Measurements from ENCODE around the gene SULT2A1.
"Not testable (repeated sequence)": the region's sequence is repeated elsewhere in the genome, so short reads cannot be mapped to it uniquely, and the experiment has no call there.

The SULT2A1 gene, protein sequence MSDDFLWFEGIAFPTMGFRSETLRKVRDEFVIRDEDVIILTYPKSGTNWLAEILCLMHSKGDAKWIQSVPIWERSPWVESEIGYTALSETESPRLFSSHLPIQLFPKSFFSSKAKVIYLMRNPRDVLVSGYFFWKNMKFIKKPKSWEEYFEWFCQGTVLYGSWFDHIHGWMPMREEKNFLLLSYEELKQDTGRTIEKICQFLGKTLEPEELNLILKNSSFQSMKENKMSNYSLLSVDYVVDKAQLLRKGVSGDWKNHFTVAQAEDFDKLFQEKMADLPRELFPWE

DNA sequence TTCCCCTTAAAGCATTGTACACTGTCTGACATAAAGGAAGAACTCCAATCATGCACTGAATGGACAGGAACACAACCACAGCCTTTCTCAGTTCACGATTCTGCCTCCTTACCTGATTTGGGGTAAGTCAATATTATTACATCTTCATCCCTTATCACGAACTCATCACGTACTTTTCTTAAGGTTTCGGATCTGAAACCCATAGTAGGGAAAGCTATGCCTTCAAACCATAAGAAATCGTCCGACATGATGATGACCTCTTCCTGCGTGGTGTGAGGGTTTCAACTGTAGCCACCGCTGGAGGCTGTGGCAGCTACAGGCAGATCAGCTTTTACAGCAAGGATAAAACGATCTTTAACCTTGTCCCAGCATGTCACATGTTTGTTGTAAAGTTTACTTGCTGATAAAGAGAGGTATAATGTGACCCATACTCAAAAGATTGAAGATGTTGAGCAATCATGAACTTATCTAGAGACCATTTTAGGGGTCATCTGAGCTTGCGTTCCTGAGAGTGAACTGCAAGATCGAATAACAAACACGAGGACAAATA is at the start of gene SULT2A1:
Gene SULT2A1, minus strand, starts transcription at position 306 of the 550 bp plus-strand sequence. Its CDS starts 58 bp downstream, at position 248.
- no peak for DNase-seq

DNA sequence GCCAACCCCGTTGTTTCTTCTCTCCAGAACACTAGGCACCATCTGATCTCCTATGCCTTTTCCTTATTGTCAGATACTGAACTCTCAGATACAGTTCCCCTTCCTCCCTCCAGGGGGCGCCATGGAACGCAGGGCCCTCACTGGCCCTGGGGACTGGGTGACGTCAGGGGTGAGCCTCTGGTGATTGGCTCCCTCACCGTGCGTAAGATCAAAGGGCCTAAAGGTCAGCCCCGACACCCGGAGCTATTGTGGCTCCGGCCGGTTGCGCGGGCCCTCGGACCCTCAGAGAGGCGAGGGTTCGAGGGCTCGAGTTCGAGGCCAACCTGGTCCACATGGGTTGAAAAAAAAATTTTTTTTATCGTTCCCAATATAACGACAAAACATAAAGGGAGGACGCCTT is 42.5 kb upstream of the SULT2A1 start:
- not testable (repeated sequence) for DNase-seq

DNA sequence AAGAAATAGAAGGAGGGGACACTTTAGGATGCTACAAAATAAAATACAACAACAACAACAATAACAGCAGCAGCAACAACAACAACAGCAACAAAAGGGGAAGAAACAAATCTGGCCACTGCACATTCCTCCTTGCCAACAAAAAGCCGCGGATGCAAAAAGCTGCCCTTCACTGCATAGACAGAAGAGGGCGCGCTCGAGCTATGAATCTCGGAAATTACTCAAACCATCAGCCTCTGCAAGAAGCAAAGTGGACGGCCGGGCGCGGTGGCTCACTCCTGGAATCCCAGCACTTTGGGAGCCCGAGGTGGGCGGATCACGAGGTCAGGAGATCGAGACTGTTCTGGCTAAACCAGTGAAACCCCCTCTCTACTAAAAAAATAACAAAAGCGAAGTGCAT is 34.0 kb upstream of the SULT2A1 start:
- DNase-seq: not testable (repeated sequence)

DNA sequence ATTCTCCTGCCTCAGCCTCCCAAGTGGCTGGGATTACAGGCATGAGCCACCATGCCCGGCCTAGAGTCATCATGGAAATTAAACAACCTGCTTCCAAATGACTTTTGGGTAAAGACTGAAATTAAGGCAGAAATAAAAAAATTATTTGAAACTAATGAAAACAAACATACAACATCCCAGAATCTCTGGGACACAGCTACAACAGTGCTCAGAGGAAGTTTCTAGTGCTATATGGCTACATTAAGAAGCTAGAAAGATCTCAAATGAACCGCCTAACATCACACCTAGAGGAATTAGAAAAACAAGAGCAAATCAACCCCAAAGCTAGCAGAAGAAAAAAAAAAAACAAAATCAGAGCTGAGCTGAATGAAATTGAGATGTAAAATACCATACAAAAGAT is 24.1 kb upstream of the SULT2A1 start:
- not testable (repeated sequence) for DNase-seq

DNA sequence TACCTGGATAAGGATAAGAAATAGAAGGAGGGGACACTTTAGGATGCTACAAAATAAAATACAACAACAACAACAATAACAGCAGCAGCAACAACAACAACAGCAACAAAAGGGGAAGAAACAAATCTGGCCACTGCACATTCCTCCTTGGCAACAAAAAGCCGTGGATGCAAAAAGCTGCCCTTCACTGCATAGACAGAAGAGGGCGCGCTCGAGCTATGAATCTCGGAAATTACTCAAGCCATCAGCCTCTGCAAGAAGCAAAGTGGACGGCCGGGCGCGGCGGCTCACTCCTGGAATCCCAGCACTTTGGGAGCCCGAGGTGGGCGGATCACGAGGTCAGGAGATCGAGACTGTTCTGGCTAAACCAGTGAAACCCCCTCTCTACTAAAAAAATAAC is 23.2 kb upstream of the SULT2A1 start:
- not testable (repeated sequence) for DNase-seq

DNA sequence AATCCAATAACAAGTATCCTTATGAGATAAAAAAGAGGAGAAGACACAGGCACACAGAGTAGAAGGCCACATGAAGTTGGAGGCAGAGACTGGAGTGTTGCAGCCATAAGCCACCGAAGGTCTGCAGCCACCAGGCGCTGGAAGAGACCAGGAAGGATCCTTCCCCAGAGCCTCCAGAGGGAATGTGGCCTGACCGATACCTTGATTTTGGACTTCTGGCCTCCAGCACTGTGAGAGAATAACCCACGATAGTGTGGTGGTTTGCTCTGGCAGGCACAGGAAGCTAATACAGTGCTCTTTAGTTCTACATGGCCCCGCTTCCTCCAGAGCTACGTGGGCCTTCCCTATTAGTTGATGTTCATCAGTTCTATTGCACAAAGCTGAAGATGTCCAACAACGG is 15.3 kb upstream of the SULT2A1 start:
- no peak for DNase-seq

DNA sequence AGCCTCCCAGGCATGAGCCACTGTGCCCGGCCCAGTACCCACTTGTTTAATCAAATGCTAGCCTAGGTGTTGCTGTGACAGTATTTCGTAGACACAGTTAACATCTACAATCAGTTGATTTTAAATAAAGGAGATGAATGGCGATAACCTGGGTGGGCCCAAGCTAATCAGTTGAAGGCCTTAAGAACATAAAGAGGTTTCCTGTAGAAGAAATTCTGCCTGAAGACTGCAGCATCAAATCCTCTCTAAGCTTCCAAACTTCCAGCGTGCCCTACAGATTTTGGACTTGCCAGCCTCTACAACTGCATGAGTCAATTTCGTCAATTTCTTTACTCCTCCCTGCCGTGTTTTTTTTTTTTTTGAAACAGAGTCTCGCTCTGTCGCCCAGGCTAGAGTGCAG is 13.2 kb upstream of the SULT2A1 start:
- DNase-seq: no peak

DNA sequence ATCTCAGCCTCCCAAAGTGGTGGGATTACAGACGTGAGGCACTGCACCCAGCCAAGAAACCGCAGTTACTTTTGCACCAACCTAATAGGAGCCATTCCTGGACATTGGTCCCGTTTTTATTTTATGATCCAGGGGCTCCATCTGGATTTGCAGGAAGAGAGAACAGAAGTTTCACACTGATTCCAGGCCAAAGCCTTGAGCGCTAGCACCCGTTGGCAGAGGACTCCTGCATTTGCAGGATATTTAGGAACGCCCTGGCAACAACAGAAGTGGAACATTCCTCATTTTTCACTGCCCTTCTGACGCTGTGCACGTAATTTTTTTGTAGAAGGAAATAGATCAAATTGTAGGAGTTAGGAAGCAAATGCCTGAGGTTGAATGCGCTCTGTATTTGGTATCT is 11.7 kb upstream of the SULT2A1 start:
- no peak for DNase-seq

DNA sequence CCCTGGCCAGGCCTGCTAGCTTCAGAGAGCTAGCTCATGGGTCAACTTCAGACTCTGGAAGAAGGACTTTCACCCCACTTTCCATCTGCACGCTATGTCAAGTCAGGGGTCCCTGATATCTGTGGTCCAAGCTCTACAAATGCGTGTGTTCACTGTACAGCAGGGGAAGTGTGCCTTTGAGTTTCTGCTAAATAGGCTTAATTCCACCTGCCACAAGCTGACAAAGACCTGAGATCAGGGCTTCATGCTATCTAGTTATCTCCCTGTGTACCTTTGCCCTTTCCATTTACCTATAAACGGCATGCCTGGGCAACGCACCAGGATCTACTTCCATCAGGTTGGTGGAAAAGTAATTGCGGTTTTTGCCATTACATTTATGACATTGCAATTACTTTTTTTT is 10.7 kb upstream of the SULT2A1 start:
- no peak for DNase-seq

DNA sequence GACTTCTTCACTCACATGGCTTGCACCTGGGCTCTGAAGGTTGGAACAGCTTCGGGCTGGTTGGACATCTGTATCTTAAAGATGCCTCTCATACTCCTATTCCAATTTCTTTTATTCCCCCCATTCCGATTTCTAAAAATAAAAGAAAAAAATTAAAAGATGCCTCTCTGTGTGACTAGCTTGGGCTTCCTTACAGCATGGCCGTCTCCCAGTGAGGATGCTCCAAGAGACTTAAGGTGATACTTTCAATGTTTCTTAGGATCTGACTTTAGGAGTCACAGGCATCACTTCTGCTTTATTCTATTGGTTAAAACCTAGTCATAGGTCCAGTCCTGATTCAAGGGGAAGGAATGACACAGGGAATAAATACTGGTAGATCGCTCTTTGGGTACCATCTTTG is 9.9 kb upstream of the SULT2A1 start:
- no peak for DNase-seq

DNA sequence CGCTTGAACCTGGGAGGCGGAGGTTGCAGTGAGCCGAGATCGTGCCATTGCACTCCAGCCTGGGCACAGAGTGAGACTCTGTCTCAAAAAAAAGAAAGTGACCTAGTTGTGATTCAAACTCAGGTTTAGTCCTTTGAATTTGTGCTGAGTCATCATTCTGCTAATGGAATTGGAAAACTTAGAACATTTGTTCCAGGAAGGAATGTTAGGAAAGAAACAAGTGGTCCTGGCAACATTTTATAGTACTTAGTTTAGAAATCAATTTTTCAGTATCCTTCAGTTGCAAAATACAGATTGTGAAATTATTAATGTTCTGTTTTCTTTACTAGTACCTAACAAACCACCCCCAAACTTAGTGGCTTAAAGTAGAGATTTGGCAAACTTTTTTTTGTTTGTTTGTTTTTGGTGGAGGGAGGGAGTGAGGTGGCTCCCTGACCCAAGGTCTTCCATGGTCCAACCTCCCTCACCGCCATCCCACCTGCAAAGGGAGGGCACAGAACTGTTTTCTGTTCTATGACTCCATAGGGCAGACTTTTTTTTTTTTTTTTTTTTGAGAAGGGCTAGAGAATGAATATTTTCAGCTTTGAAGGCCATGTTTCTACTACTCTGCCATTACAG is 9.2 kb upstream of the SULT2A1 start:
- no peak for DNase-seq

DNA sequence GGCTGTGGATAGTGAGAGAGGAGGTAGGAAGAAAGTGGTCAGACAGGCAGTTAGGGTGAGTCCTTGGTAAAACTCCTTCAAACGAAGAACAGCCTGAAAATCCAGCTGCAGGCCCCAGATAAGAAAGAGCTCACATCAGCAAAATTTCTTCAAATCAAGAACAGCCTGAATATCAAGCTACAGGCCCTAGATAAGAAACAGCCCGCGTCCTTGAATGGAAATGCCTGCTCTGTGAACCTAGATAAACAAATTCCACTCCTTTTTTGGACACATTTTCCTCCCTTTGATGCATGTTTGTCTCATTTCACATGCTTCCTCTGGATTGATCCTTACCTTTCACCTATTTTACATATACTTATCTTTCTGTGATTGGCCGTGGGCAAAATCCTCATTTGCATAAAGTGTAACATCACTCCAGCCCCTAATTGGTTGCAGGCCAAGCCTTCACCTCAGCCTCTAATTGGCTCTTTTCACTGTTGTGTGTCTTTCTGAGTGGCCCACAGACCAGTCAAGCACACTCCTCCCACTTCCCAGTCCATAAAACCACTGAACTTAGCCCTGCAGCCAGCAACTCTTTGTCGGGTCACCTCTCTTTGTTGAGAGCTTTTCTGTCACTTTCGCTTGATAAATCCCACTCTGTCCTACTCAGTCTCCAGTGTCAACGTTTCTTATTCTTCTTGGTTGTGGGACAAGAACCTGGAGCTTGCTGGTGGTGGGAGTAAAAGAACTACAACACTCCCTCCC is 6.0 kb upstream of the SULT2A1 start:
- DNase-seq: no peak

DNA sequence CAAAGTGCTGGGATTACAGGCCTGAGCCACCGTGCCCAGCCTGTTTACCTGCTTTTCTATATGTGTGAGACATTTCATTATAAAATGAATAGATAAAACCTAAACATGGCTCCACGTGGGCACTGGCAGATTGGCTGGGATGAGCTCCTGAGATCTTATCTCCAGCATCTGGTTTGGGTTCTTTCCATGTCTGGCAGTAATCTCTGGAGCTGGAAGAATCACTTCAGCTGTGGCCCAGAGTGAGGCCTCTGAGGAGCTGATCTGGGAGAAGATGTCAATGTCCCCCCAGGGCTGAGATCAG is 5.5 kb upstream of the SULT2A1 start:
- DNase-seq: no peak

DNA sequence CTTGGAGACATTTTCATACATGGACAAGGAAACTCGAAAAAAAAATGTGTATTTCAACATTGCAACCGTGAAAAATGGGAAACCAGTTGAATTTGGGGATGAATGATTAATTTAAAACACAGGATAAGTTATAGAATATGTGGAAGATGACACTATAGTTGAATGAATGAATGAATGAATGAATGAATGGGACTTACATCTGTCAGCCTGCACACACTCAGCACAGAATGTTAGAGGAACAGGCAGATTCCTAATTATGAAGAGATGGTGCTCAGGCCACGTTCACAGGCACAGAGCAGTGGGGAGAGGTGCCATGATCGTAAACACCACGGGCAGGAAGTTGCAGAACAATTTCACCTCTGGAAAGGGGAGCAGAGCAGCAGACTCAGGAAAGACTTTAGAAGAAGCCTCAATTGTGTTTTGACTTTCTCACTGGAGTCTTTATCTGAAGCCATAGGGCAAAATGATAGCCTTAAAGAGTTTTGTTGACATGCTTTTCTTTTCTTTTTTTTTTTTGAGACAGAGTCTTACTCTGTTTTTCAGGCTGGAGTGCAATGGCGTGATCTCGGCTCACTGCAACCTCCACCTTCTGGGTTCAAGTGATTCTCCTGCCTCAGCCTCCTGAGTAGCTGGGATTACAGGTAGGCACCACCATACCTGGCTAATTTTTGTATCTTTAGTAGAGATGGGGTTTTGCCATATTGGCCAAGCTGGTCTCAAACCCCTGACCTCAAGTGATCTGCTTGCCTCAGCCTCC is 4.9 kb upstream of the SULT2A1 start:
- no peak for DNase-seq

DNA sequence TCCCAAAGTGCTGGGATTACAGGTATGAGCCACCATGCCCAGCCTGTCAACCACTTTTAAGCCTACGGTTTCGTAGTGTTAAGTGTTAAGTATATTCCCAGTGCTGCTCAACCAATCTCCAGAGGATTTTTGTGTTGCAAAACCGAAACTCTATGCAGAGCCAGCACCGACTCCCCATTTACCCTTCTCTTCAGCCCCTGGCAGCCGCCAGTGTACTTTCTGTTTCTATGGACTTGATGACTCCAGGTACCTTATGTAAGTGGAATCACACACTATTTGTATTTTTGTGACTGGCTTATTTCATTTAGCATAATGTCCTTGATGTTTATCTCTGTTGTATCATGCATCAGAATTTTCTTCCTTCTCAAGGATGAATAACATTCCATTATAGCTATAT is 1.1 kb downstream of the SULT2A1 start:
- no peak for DNase-seq

DNA sequence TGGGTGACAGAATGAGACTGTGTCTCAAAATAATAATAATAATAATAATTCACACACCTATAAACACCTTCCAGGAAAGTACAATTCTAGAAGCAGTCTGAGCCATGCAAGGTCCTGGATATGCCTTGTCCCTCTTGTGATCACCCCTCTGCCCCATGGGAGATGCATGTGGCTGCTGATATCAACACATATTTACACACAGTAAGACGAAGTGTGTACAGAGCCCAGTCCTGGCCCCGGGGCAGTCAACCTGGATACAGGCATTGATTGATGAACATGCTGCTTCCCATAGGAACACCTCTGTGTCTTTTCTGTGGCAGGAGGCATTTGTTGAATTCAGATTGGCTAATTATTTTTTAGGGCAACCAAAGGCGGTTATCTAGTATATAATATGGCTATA is 3.2 kb downstream of the SULT2A1 start:
- no peak for DNase-seq

DNA sequence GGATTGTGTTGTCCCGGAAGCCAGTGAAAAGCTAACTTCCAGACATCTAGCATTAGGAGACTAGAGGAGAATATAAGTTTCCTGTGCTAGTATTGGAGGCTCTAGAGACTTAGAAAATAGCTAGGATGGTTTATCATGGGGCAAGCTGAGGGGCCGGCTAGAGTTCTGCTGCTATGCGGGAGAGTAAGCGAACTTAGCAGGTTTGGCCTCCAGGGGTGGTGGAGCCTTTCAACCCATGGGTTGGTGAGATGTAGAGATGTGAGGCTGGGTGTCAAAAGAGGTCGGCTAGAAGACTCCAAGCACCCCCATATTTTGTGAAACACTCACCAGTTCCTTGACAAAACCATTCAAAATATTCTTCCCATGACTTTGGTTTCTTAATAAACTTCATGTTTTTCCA is 4.4 kb downstream of the SULT2A1 start:
- no peak for DNase-seq

DNA sequence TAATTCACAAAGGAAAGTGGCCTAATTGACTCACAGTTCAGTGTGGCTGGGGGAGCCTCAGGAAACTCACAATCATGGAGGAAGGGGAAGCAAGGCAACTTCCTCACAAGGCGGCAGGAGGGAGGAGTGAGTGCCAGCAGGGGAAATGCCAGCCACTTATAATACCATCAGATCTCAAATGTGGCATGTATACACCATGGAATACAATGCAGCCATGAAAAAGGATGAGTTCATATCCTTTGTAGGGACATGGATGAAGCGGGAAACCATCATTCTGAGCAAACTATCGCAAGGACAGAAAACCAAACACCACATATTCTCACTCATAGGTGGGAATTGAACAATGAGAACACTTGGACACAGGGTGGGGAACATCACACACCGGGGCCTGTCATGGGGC is 6.7 kb downstream of the SULT2A1 start:
- not testable (repeated sequence) for DNase-seq

DNA sequence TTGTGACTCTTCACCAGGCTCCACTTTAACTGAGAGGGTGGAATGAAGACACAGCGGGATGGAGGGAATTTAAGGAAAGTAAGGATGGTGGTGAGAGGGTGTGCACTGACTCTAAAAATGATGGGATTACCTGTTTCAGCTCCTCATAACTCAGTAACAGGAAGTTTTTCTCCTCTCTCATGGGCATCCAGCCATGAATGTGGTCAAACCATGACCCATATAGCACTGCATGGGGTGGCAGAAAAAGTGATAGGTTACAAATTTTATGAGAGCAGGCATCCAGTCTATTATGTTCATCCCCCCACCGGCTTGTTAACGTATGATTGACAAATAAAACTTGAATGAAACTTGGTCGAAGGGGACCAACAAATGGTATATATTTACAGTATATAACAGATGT is 7.2 kb downstream of the SULT2A1 start:
- DNase-seq: no peak

DNA sequence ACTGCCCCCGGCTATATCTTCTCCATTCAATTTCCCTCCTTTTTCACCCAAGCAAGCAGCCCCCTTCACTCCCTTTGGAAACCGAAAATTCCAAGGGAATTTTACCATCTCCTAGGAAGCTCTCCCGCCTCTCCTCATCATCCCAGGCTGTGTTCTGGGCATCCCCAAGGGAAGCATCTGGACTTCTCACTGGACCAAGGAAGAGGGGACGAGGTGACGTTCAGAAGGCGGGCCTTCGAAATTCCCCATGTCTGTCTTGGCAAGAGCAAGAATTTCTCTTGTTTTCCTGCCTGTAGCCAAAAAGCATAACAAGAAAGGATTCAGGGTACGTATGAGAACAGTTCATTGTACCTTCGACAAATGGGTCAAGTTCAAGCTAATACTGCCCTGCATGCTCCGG is 20.9 kb downstream of the SULT2A1 start:
- no peak for DNase-seq

DNA sequence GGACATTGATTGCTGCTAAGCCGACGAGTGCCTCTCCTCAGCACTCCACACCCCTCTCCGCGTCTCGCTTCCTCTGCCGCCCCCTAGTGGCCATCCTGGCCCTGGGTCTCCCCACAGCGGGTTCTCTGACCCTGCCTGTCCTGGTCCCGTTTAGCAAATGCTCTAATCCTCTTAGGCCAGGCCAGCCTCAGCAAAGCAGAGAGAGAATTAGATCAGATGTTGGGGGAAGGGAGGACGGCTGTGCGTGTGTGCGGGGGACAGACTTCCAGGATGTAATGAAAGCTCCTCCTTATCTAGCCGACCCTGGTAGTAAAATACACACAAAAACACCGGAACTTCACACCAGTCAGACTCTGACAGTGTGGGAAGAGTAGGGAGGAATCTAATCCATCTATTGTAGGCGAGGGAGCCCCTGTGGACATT is 22.6 kb downstream of the SULT2A1 start:
- DNase-seq: no peak

DNA sequence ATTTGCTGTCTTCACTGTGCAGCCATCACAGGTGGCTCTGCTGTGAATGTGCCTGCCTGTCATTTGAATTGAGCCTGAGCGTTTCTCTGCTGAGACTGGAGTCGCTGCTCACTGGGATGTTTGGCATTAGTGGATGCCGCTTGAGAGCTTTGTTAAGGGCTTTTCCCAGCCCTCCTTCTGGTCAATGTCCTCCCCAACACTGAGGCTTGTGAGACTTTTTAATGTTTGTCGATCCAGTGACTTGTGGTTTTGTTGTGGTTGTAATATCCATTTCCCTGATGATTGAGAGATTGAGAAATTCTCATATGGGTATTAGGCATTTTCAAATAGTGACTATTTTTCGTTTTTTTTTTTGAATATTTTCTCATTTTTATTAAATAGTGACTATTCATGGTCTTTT is 24.5 kb downstream of the SULT2A1 start:
- DNase-seq: no peak

DNA sequence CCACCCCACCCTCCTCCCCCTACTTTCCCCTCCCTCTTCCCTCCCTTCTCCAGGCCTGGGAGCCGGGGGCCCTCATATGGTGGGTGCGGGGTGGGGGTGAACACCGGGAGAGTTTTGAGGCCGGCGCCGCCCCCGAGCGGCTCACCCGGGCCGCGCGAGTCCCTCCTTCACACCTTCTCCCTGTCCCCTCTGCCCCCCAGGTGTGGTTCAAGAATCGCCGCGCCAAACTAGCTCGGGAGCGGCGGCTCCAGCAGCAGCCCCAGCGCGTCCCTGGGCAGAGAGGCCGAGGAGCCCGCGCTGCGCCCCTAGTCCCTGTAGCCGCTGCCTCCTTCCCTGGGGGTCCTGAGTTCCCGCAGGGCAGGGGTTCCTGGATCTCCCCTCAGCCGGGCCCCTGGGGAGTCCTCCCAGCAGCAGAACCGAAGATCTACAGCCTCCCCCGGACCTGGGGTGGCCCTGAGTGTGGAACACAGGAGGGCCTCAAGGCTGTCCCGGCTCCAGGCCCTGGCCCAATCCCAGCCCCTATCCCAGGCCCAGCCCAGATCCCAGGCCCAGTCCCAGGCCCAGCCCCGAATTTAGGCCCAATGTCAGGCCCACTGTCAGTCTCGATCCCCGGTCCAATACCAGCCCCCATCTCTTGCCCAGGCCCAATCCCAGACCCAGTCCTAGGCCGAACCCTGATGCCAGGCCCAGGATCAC is 25.4 kb downstream of the SULT2A1 start:
- no peak for DNase-seq
